Activated CD4-positive, alpha-beta T cell treated with anti-CD3 and anti-CD28 coated beads for 36 hours (primary cell): Measurements from ENCODE around the gene TAPBPL. TPM values are rescaled to one million over a fixed set of nuclear protein-coding genes. Genes with fewer than 3 reads are reported as not detected.
A peak's percentile ranks its signal among the peaks of the same experiment; 100 is the strongest.
"Not testable (repeated sequence)": the region's sequence is repeated elsewhere in the genome, so short reads cannot be mapped to it uniquely, and the experiment has no call there.

Source experiments
- ATAC-seq: fragments of 200-7000 bp; cut with Tn5 transposase; one replicate; pipeline ENCODE4 v1.10.0; 2021; ENCODE audit warnings: mild to moderate bottlenecking, moderate library complexity
- CTCF ChIA-PET: fragments of 350-600 bp; sonication (Branson Sonifier 250); formaldehyde crosslinking; loops from one replicate; lab custom pipeline; 2021; ENCODE audit warnings: antibody characterized with exemption; lab: Charles Lee
- POLR2A ChIA-PET: fragments of 350-600 bp; sonication (Branson Sonifier 250); formaldehyde crosslinking; loops from one replicate; lab custom pipeline; 2021; ENCODE audit warnings: antibody characterized with exemption, inconsistent platforms; lab: Charles Lee
- DNase-seq: peaks from one replicate; pipeline ENCODE4 v3.0.0-alpha.2; 2020
- H3K27ac Mint-ChIP-seq: one replicate; pipeline ENCODE4 v1.8.0; 2021; ENCODE audit warnings: mixed read lengths
- H3K27me3 Mint-ChIP-seq: one replicate; pipeline ENCODE4 v1.8.0; 2021; ENCODE audit warnings: mixed read lengths
- H3K36me3 Mint-ChIP-seq: one replicate; pipeline ENCODE4 v1.8.0; 2021; ENCODE audit warnings: low read depth, mixed read lengths
- H3K4me1 Mint-ChIP-seq: one replicate; pipeline ENCODE4 v1.8.0; 2021; ENCODE audit warnings: mixed read lengths
- H3K4me3 Mint-ChIP-seq: one replicate; pipeline ENCODE4 v1.8.0; 2021; ENCODE audit warnings: mild to moderate bottlenecking, moderate library complexity, mixed read lengths
- H3K9me3 Mint-ChIP-seq: one replicate; pipeline ENCODE4 v1.8.0; 2021; ENCODE audit warnings: low read depth, mixed read lengths
- intact Hi-C, 2 experiments: fragments of 100-400 bp; cut with DNase I in 1 of 2; cut with micrococcal nuclease in 1 of 2; formaldehyde crosslinking; loops; one replicate each; pipeline versions ENCODE4 v1.14.2 to v1.15.1; 2022 to 2024; cut with DNase I, micrococcal nuclease
- total RNA-seq, 2 experiments: library from RNA; stranded (reverse); gene quantifications; one replicate each; pipeline ENCODE4 v1.2.3, GENCODE V29; 2021

TAPBPL gene
- total RNA-seq, 2 experiments from 2014 or later: 27.4 to 40.8 TPM

- Mint-ChIP-seq H3K27me3 (no peaks in the 10 kb centered on the region), H3K4me1 (peaks cover 64% of the 10 kb centered on the region), H3K36me3 (peaks cover 54% of the 10 kb centered on the region), H3K27ac (peak overlapping the region; percentile 82), H3K9me3 (no peaks in the 10 kb centered on the region), H3K4me3 (peak overlapping the region; percentile 91)
- DNase-seq: peak; percentile 37
- ChIA-PET CTCF (interaction anchor here (0.5 to 5.4 kb wide), 6 partner anchors 8 to 69 kb away, joined by 3 to 48 read pairs (median 5); no protein-coding TSS in a partner anchor), POLR2A (interaction anchor here (0.6 to 4.4 kb wide), 6 partner anchors 8 to 133 kb away, joined by 3 to 46 read pairs (median 4); partner anchors contain the start of gene GAPDH)
- ATAC-seq: no peak
- intact Hi-C loops: no loop called here
Observed at GRCh38 chr12:6469092-6469491, 17.2 kb downstream of the TAPBPL start.

- Mint-ChIP-seq H3K36me3 (peaks cover 47% of the 10 kb centered on the region), H3K27me3 (no peaks in the 10 kb centered on the region), H3K27ac (peak overlapping the region; percentile 82), H3K4me3 (peak overlapping the region; percentile 91), H3K4me1 (peaks cover 57% of the 10 kb centered on the region), H3K9me3 (no peaks in the 10 kb centered on the region)
- CTCF ChIA-PET: interaction anchor here (0.5 to 5.4 kb wide), 17 partner anchors 9 to 146 kb away, joined by 3 to 48 read pairs (median 4); partner anchors contain the start of genes MRPL51 and TAPBPL
- DNase-seq (no peak), ATAC-seq (no peak)
- POLR2A ChIA-PET: interaction anchor here (0.8 to 4.4 kb wide), 15 partner anchors 8 to 197 kb away, joined by 3 to 46 read pairs (median 7); partner anchors contain the start of genes GAPDH, MRPL51 and TAPBPL
- intact Hi-C loops: loop anchor here (1.0 to 2.0 kb wide), 7 partner anchors 7 to 219 kb away; partner anchors contain the start of genes MRPL51 (in 2 of the 2), GAPDH (in 1 of the 2), IFFO1 (in 1 of the 2) and ZNF384 (in 1 of the 2)
Observed at GRCh38 chr12:6469609-6470374, 17.9 kb downstream of the TAPBPL start.

GRCh38 chr12:6470375-6471163 is 18.7 kb downstream of the TAPBPL start, which contains the start of gene VAMP1:
Gene VAMP1, minus strand, starts transcription at chr12:6470677. Its CDS starts 146 bp downstream, at chr12:6470531.
- DNase-seq (peak; percentile 99), ATAC-seq (peak; percentile 91)
- intact Hi-C loops: loop anchor here (1.0 to 2.0 kb wide), 8 partner anchors 8 to 218 kb away; partner anchors contain the start of genes MRPL51 (in 2 of the 2), GAPDH (in 1 of the 2), IFFO1 (in 1 of the 2) and ZNF384 (in 1 of the 2)
- Mint-ChIP-seq H3K27ac (peak within 1 kb of the TSS; percentile 82), H3K4me1 (peaks cover 52% of the 10 kb centered on the region), H3K36me3 (peaks cover 42% of the 10 kb centered on the region), H3K9me3 (no peaks in the 10 kb centered on the region), H3K27me3 (no peaks in the 10 kb centered on the region), H3K4me3 (peak within 1 kb of the TSS; percentile 91)
- ChIA-PET POLR2A (interaction anchor here (0.6 to 4.4 kb wide), 18 partner anchors 9 to 381 kb away, joined by 3 to 46 read pairs (median 6); partner anchors contain the start of genes GAPDH, MRPL51, TAPBPL and ZNF384), CTCF (interaction anchor here (0.5 to 5.4 kb wide), 23 partner anchors 10 to 1607 kb away, joined by 3 to 48 read pairs (median 4); partner anchors contain the start of genes MRPL51 and TAPBPL)

- H3K4me1 Mint-ChIP-seq: peaks cover 39% of the 10 kb centered on the region
- CTCF ChIA-PET: interaction anchor here (1.3 to 5.4 kb wide), 2 partner anchors 12 to 47 kb away, joined by 5 to 48 read pairs; no protein-coding TSS in a partner anchor
- DNase-seq: no peak
- ATAC-seq: no peak
- H3K9me3 Mint-ChIP-seq: no peaks in the 10 kb centered on the region
- no peak overlapping the region for H3K4me3 Mint-ChIP-seq
- no peaks in the 10 kb centered on the region for H3K27me3 Mint-ChIP-seq
- peaks cover 29% of the 10 kb centered on the region for H3K36me3 Mint-ChIP-seq
- POLR2A ChIA-PET: interaction anchor here (0.6 to 4.4 kb wide), 4 partner anchors 11 to 436 kb away, joined by 3 to 46 read pairs (median 24); partner anchors contain the start of genes GAPDH and MRPL51
- H3K27ac Mint-ChIP-seq: no peak overlapping the region
- intact Hi-C loops: loop anchor here in 1 of 2 experiments (1.0 to 2.0 kb wide), 2 partner anchors 137 to 217 kb away; partner anchors contain the start of gene ZNF384
Observed at GRCh38 chr12:6471989-6472360, 20.1 kb downstream of the TAPBPL start.

GRCh38 chr12:6472491-6472890 is 20.6 kb downstream of the TAPBPL start:
- H3K27ac Mint-ChIP-seq: no peak overlapping the region
- ChIA-PET CTCF (interaction anchor here (1.3 to 5.4 kb wide), 2 partner anchors 12 to 48 kb away, joined by 5 to 48 read pairs; no protein-coding TSS in a partner anchor), POLR2A (interaction anchor here (0.6 to 4.4 kb wide), 3 partner anchors 21 to 436 kb away, joined by 3 to 45 read pairs (median 4); partner anchors contain the start of genes GAPDH and MRPL51)
- peaks cover 24% of the 10 kb centered on the region for H3K36me3 Mint-ChIP-seq
- no peak for ATAC-seq
- no peaks in the 10 kb centered on the region for H3K9me3 Mint-ChIP-seq
- no peak for DNase-seq
- H3K4me1 Mint-ChIP-seq: peaks cover 34% of the 10 kb centered on the region
- no peak overlapping the region for H3K4me3 Mint-ChIP-seq
- intact Hi-C loops: no loop called here
- no peaks in the 10 kb centered on the region for H3K27me3 Mint-ChIP-seq

GRCh38 chr12:6475233-6475975 is 23.6 kb downstream of the TAPBPL start:
- POLR2A ChIA-PET, CTCF ChIA-PET, intact Hi-C loops, H3K27ac Mint-ChIP-seq, ATAC-seq, DNase-seq, H3K4me3 Mint-ChIP-seq, H3K36me3 Mint-ChIP-seq, H3K9me3 Mint-ChIP-seq, H3K27me3 Mint-ChIP-seq: not testable (repeated sequence)
- H3K4me1 Mint-ChIP-seq: peaks cover 14% of the 10 kb centered on the region

GRCh38 chr12:6476489-6476888 is 24.6 kb downstream of the TAPBPL start:
- H3K27ac Mint-ChIP-seq: no peak overlapping the region
- ATAC-seq (no peak), DNase-seq (no peak)
- POLR2A ChIA-PET: no interaction called here
- no peaks in the 10 kb centered on the region for H3K36me3 Mint-ChIP-seq
- CTCF ChIA-PET: no interaction called here
- H3K9me3 Mint-ChIP-seq: no peaks in the 10 kb centered on the region
- no peak overlapping the region for H3K4me3 Mint-ChIP-seq
- no peaks in the 10 kb centered on the region for H3K27me3 Mint-ChIP-seq
- peaks cover 8% of the 10 kb centered on the region for H3K4me1 Mint-ChIP-seq
- intact Hi-C loops: no loop called here

- H3K27ac Mint-ChIP-seq, H3K36me3 Mint-ChIP-seq, H3K27me3 Mint-ChIP-seq, H3K9me3 Mint-ChIP-seq, H3K4me3 Mint-ChIP-seq, POLR2A ChIA-PET, intact Hi-C loops, DNase-seq, H3K4me1 Mint-ChIP-seq, ATAC-seq: not testable (repeated sequence)
- CTCF ChIA-PET: interaction anchor here (0.6 kb wide), 1 partner anchor 13 kb away, joined by 3 read pairs; no protein-coding TSS in a partner anchor
Observed at GRCh38 chr12:6477601-6478377, 25.9 kb downstream of the TAPBPL start.

GRCh38 chr12:6478416-6478815 is 26.6 kb downstream of the TAPBPL start:
- intact Hi-C loops: no loop called here
- CTCF ChIA-PET: interaction anchor here (0.7 kb wide), 2 partner anchors 55 to 430 kb away, joined by 3 to 4 read pairs; no protein-coding TSS in a partner anchor

More at GRCh38 chr12:6478416-6478815, 26.6 kb downstream of the TAPBPL start:
- DNase-seq: no peak
- ATAC-seq: no peak
- H3K9me3 Mint-ChIP-seq: no peaks in the 10 kb centered on the region
- H3K27ac Mint-ChIP-seq: no peak overlapping the region
- no peak overlapping the region for H3K4me3 Mint-ChIP-seq
- no peaks in the 10 kb centered on the region for H3K36me3 Mint-ChIP-seq
- POLR2A ChIA-PET: no interaction called here
- H3K27me3 Mint-ChIP-seq: no peaks in the 10 kb centered on the region
- H3K4me1 Mint-ChIP-seq: no peaks in the 10 kb centered on the region
